Stimulated activated CD4-positive, alpha-beta T cell treated with anti-CD3 and anti-CD28 coated beads, Interleukin-2, amount 100 ng/mL, for 4 hours (primary cell): ENCODE results near the gene PRKN.

Experiments
- DNase-seq: peaks from one replicate; pipeline ENCODE4 v3.0.0-alpha.2; 2020; ENCODE audit warnings: low read depth

The PRKN gene

GRCh38 chr6:162116902-162117525 lies 610.6 kb downstream of the PRKN start:
- no peak for DNase-seq

- no peak for DNase-seq
Observed at GRCh38 chr6:162109480-162110050, 618.0 kb downstream of the PRKN start.

- no peak for DNase-seq
Observed at GRCh38 chr6:162108041-162108440, 619.5 kb downstream of the PRKN start.

GRCh38 chr6:162100096-162100495 lies 627.5 kb downstream of the PRKN start:
- DNase-seq = no peak

GRCh38 chr6:162099685-162100084 lies 627.9 kb downstream of the PRKN start:
- peak; percentile 5 for DNase-seq

GRCh38 chr6:162092816-162093502 lies 634.6 kb downstream of the PRKN start:
- DNase-seq = no peak

- no peak for DNase-seq
Observed at GRCh38 chr6:162090734-162091133, 636.8 kb downstream of the PRKN start.

GRCh38 chr6:162088091-162088490 lies 639.5 kb downstream of the PRKN start:
- DNase-seq = no peak

- no peak for DNase-seq
Observed at GRCh38 chr6:162085561-162085960, 642.0 kb downstream of the PRKN start.

GRCh38 chr6:162082520-162082919 lies 645.0 kb downstream of the PRKN start:
- DNase-seq = no peak

- no peak for DNase-seq
Observed at GRCh38 chr6:162078667-162079066, 648.9 kb downstream of the PRKN start.

- no peak for DNase-seq
Observed at GRCh38 chr6:162078126-162078525, 649.4 kb downstream of the PRKN start.

GRCh38 chr6:162076816-162077215 lies 650.8 kb downstream of the PRKN start:
- DNase-seq = no peak

- DNase-seq = no peak
Observed at GRCh38 chr6:162074641-162075275, 652.8 kb downstream of the PRKN start.

GRCh38 chr6:162070639-162071038 lies 656.9 kb downstream of the PRKN start:
- no peak for DNase-seq

GRCh38 chr6:162069995-162070394 lies 657.6 kb downstream of the PRKN start:
- DNase-seq = no peak

- no peak for DNase-seq
Observed at GRCh38 chr6:162068340-162068739, 659.2 kb downstream of the PRKN start.

- DNase-seq = no peak
Observed at GRCh38 chr6:162063666-162064065, 663.9 kb downstream of the PRKN start.

- DNase-seq = no peak
Observed at GRCh38 chr6:162058281-162058875, 669.2 kb downstream of the PRKN start.

GRCh38 chr6:162056745-162057144 lies 670.8 kb downstream of the PRKN start:
- DNase-seq = no peak

- no peak for DNase-seq
Observed at GRCh38 chr6:162056061-162056460, 671.5 kb downstream of the PRKN start.

GRCh38 chr6:162055365-162055764 lies 672.2 kb downstream of the PRKN start:
- no peak for DNase-seq

- DNase-seq = no peak
Observed at GRCh38 chr6:162053084-162053483, 674.5 kb downstream of the PRKN start.
